ENCODE measurements around the gene TRAPPC13.
"Not testable (repeated sequence)": the region's sequence is repeated elsewhere in the genome, so short reads cannot be mapped to it uniquely, and the experiment has no call there.

TRAPPC13 gene

GRCh38 chr5:65620021-65620420 is 4.8 kb upstream of the TRAPPC13 start:
- Histone ChIP-seq H3K4me3 (ENCODE audit: low read depth, low read length) (no peak overlapping the region), H3K9me3 (no peaks in the 10 kb centered on the region), H3K4me1 (no peaks in the 10 kb centered on the region), H3K27me3 (no peaks in the 10 kb centered on the region), H3K36me3 (peaks cover 5% of the 10 kb centered on the region; the same call in 1 of the 2 replicates)
- DNase-seq, result no peak
- no peak for TF ChIP-seq CTCF (IDR thresholded peaks at IDR 0.05; ENCODE audit: low read depth, low read length)

GRCh38 chr5:65621961-65622360 is 2.9 kb upstream of the TRAPPC13 start:
- DNase-seq; H3K4me3 ChIP-seq (ENCODE audit: low read depth, low read length); H3K9me3 ChIP-seq; H3K4me1 ChIP-seq; H3K27me3 ChIP-seq; H3K36me3 ChIP-seq: not testable (repeated sequence)

GRCh38 chr5:65623482-65623881 is 1.3 kb upstream of the TRAPPC13 start:
- Histone ChIP-seq H3K27me3 (no peaks in the 10 kb centered on the region), H3K4me3 (ENCODE audit: low read depth, low read length) (peak overlapping the region; percentile 78), H3K4me1 (no peaks in the 10 kb centered on the region), H3K9me3 (no peaks in the 10 kb centered on the region), H3K36me3 (no peaks in the 10 kb centered on the region)
- no peak for TF ChIP-seq CTCF (IDR thresholded peaks at IDR 0.05; ENCODE audit: low read depth, low read length)
- no peak for DNase-seq

- TF ChIP-seq CTCF (IDR thresholded peaks at IDR 0.05; ENCODE audit: low read depth, low read length), result 0 out of 2 replicates have a peak, but pooled peaks have one; percentile 10
- no peaks in the 10 kb centered on the region for H3K4me1 ChIP-seq
- peak within 1 kb of the TSS; percentile 78 for H3K4me3 ChIP-seq (ENCODE audit: low read depth, low read length)
Observed at GRCh38 chr5:65624025-65624570, 729 bp upstream of the TRAPPC13 start, which contains the start of gene TRIM23. Gene TRIM23 (minus strand): TSS chr5:65624333. CDS start chr5:65624274, 59 bp downstream.

GRCh38 chr5:65625743-65626142 is 916 bp downstream of the TRAPPC13 start:
- H3K4me1 ChIP-seq, result no peaks in the 10 kb centered on the region
- no peaks in the 10 kb centered on the region for H3K27me3 ChIP-seq
- no peak for DNase-seq
- H3K9me3 ChIP-seq, result no peaks in the 10 kb centered on the region
- TF ChIP-seq CTCF (IDR thresholded peaks at IDR 0.05; ENCODE audit: low read depth, low read length), result no peak
- H3K4me3 ChIP-seq (ENCODE audit: low read depth, low read length), result peak overlapping the region; percentile 78
- peaks cover 7% of the 10 kb centered on the region; the same call in 1 of the 2 replicates for H3K36me3 ChIP-seq

More at GRCh38 chr5:65624025-65624570, 729 bp upstream of the TRAPPC13 start, which contains the start of gene TRIM23:
- peak; percentile 93 for DNase-seq
- H3K36me3 ChIP-seq, result no peaks in the 10 kb centered on the region; the same call in 1 of the 2 replicates
- no peaks in the 10 kb centered on the region for H3K27me3 ChIP-seq
- no peaks in the 10 kb centered on the region for H3K9me3 ChIP-seq

GRCh38 chr5:65630981-65631380 is 6.2 kb downstream of the TRAPPC13 start:
- Histone ChIP-seq H3K4me1 (no peaks in the 10 kb centered on the region), H3K36me3 (peaks cover 7% of the 10 kb centered on the region; the same call in 1 of the 2 replicates), H3K4me3 (ENCODE audit: low read depth, low read length) (no peak overlapping the region), H3K27me3 (no peaks in the 10 kb centered on the region), H3K9me3 (no peaks in the 10 kb centered on the region)
- DNase-seq, result no peak
- no peak for TF ChIP-seq CTCF (IDR thresholded peaks at IDR 0.05; ENCODE audit: low read depth, low read length)

Measured in BE2C (cell line).